Mammary epithelial cell (primary cell): ENCODE measurements around the gene MARF1.

Experiments used
- EZH2 ChIP-seq: IDR thresholded peaks from 2 replicates; pipeline ENCODE4 v1.6.1; 2012; ENCODE audit warnings: low read length, inconsistent platforms, borderline replicate concordance
- TF ChIP-seq, protein P1 (sequence below), 2 donors: IDR thresholded peaks in 1 of 2; conservative IDR thresholded peaks in 1 of 2; 2 replicates each; pipeline ENCODE4 v1.5.1; 2011 to 2012; ENCODE audit warnings: inconsistent platforms in 2 of 2, low read length in 2 of 2, mild to moderate bottlenecking in 2 of 2, control low read depth in 1 of 2, low read depth in 1 of 2; ENCODE audit not compliant: insufficient read depth in 1 of 2; ENCODE audit errors: extremely low read depth in 1 of 2

GRCh38 chr16:15581127-15581815 is 61.7 kb downstream of the MARF1 start:
- no peak for TF ChIP-seq EZH2
- TF ChIP-seq, protein P1, sequence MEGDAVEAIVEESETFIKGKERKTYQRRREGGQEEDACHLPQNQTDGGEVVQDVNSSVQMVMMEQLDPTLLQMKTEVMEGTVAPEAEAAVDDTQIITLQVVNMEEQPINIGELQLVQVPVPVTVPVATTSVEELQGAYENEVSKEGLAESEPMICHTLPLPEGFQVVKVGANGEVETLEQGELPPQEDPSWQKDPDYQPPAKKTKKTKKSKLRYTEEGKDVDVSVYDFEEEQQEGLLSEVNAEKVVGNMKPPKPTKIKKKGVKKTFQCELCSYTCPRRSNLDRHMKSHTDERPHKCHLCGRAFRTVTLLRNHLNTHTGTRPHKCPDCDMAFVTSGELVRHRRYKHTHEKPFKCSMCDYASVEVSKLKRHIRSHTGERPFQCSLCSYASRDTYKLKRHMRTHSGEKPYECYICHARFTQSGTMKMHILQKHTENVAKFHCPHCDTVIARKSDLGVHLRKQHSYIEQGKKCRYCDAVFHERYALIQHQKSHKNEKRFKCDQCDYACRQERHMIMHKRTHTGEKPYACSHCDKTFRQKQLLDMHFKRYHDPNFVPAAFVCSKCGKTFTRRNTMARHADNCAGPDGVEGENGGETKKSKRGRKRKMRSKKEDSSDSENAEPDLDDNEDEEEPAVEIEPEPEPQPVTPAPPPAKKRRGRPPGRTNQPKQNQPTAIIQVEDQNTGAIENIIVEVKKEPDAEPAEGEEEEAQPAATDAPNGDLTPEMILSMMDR (conservative IDR thresholded peaks at IDR 0.05 in 1 of 2, IDR thresholded peaks at IDR 0.05 in 1 of 2; ENCODE audit: extremely low read depth in 1 of 2, insufficient read depth in 1 of 2, low read depth in 1 of 2, low read length in 2 of 2): no peak
